GM19099 (cell line): ENCODE results near the gene CEBPG.
A peak's percentile ranks its signal among the peaks of the same experiment; 100 is the strongest.

Experiments
- POLR2A ChIP-seq: IDR thresholded peaks from 3 replicates; pipeline ENCODE4 v1.6.1; 2011; ENCODE audit warnings: low read depth; ENCODE audit not compliant: insufficient read length; ENCODE audit errors: extremely low read depth

The CEBPG gene

GRCh38 chr19:33373453-33374235 is at the start of gene CEBPG:
Gene CEBPG (plus strand): TSS chr19:33373709. CDS start chr19:33379240, 5,531 bp downstream.
- peak; percentile 88 for TF ChIP-seq POLR2A

- TF ChIP-seq POLR2A, result no peak
Observed at GRCh38 chr19:33324628-33325027, 48.9 kb upstream of the CEBPG start.

GRCh38 chr19:33325920-33326319 is 47.6 kb upstream of the CEBPG start:
- TF ChIP-seq POLR2A, result no peak

GRCh38 chr19:33329060-33329459 is 44.4 kb upstream of the CEBPG start:
- no peak for TF ChIP-seq POLR2A

- TF ChIP-seq POLR2A, result no peak
Observed at GRCh38 chr19:33329736-33330135, 43.8 kb upstream of the CEBPG start.

- TF ChIP-seq POLR2A, result no peak
Observed at GRCh38 chr19:33332248-33332647, 41.3 kb upstream of the CEBPG start.

- TF ChIP-seq POLR2A, result no peak
Observed at GRCh38 chr19:33333151-33333550, 40.4 kb upstream of the CEBPG start.

- no peak for TF ChIP-seq POLR2A
Observed at GRCh38 chr19:33333642-33334041, 39.9 kb upstream of the CEBPG start.

- TF ChIP-seq POLR2A, result no peak
Observed at GRCh38 chr19:33334271-33334670, 39.2 kb upstream of the CEBPG start.

GRCh38 chr19:33335446-33335845 is 38.1 kb upstream of the CEBPG start:
- TF ChIP-seq POLR2A, result no peak

GRCh38 chr19:33339016-33339984 is 34.2 kb upstream of the CEBPG start:
- no peak for TF ChIP-seq POLR2A

- no peak for TF ChIP-seq POLR2A
Observed at GRCh38 chr19:33340991-33341390, 32.5 kb upstream of the CEBPG start.

- TF ChIP-seq POLR2A, result no peak
Observed at GRCh38 chr19:33343301-33343700, 30.2 kb upstream of the CEBPG start.

GRCh38 chr19:33343859-33344572 is 29.5 kb upstream of the CEBPG start:
- TF ChIP-seq POLR2A, result no peak

GRCh38 chr19:33344573-33344925 is 29.0 kb upstream of the CEBPG start:
- no peak for TF ChIP-seq POLR2A
